GM19328 (cell line): ENCODE measurements around the gene CACNA1A.

Experiments used
- ATAC-seq: cut with Tn5 transposase; IDR thresholded peaks from one replicate; pipeline ENCODE4 v1.9.1; 2021; ENCODE audit warnings: mild to moderate bottlenecking, moderate library complexity; ENCODE audit not compliant: unreplicated experiment

Gene CACNA1A

GRCh38 chr19:13238891-13239534 is 267.3 kb downstream of the CACNA1A start:
- no peak for ATAC-seq

- no peak for ATAC-seq
Measured at GRCh38 chr19:13234518-13234917, 271.8 kb downstream of the CACNA1A start.

- no peak for ATAC-seq
Measured at GRCh38 chr19:13231663-13232062, 274.6 kb downstream of the CACNA1A start.

- ATAC-seq, result no peak
Measured at GRCh38 chr19:13229246-13229645, 277.0 kb downstream of the CACNA1A start.

GRCh38 chr19:13228561-13228960 is 277.7 kb downstream of the CACNA1A start:
- no peak for ATAC-seq

- no peak for ATAC-seq
Measured at GRCh38 chr19:13226983-13227382, 279.3 kb downstream of the CACNA1A start.

GRCh38 chr19:13225973-13226865 is 280.1 kb downstream of the CACNA1A start:
- no peak for ATAC-seq

- no peak for ATAC-seq
Measured at GRCh38 chr19:13225085-13225484, 281.2 kb downstream of the CACNA1A start.

GRCh38 chr19:13220847-13221246 is 285.4 kb downstream of the CACNA1A start:
- ATAC-seq, result no peak

- no peak for ATAC-seq
Measured at GRCh38 chr19:13215572-13216380, 290.5 kb downstream of the CACNA1A start.

GRCh38 chr19:13214036-13214730 is 292.1 kb downstream of the CACNA1A start:
- no peak for ATAC-seq

GRCh38 chr19:13212759-13213330 is 293.4 kb downstream of the CACNA1A start:
- ATAC-seq, result no peak

- ATAC-seq, result no peak
Measured at GRCh38 chr19:13211426-13212308, 294.6 kb downstream of the CACNA1A start.

GRCh38 chr19:13210941-13211340 is 295.3 kb downstream of the CACNA1A start:
- no peak for ATAC-seq

- no peak for ATAC-seq
Measured at GRCh38 chr19:13210339-13210775, 295.9 kb downstream of the CACNA1A start.

- ATAC-seq, result no peak
Measured at GRCh38 chr19:13209484-13210338, 296.6 kb downstream of the CACNA1A start.

GRCh38 chr19:13208672-13209483 is 297.4 kb downstream of the CACNA1A start:
- no peak for ATAC-seq
